Measurements from ENCODE around the gene STMP1. TPM values are rescaled to one million over a fixed set of nuclear protein-coding genes. Genes with fewer than 3 reads are reported as not detected.

The STMP1 gene
- total and polyA plus RNA-seq, 7 donors = 10.2 to 56.5 (median 23.8) TPM

GRCh38 chr7:135712182-135712782, 50.0 kb downstream of the STMP1 start:
- no peak for DNase-seq
- Histone ChIP-seq H3K27me3 (no peaks in the 10 kb centered on the region), H3K27ac (no peak overlapping the region), H3K4me3 (no peak overlapping the region), H3K4me1 (peaks cover 0 to 10% (median 7%) of the 10 kb centered on the region in 4 donors), H3K9me3 (no peaks in the 10 kb centered on the region), H3K36me3 (no peaks in the 10 kb centered on the region)
- WGBS, 2 donors = 73 to 80% methylated on average over 4 of the region's 4 CpGs
- TF ChIP-seq POLR2AphosphoS5 (IDR thresholded peaks at IDR 0.05) (no peak), POLR2A (IDR thresholded peaks at IDR 0.05) (no peak), EP300 (IDR thresholded peaks at IDR 0.05) (no peak)
- TF ChIP-seq, protein P1, sequence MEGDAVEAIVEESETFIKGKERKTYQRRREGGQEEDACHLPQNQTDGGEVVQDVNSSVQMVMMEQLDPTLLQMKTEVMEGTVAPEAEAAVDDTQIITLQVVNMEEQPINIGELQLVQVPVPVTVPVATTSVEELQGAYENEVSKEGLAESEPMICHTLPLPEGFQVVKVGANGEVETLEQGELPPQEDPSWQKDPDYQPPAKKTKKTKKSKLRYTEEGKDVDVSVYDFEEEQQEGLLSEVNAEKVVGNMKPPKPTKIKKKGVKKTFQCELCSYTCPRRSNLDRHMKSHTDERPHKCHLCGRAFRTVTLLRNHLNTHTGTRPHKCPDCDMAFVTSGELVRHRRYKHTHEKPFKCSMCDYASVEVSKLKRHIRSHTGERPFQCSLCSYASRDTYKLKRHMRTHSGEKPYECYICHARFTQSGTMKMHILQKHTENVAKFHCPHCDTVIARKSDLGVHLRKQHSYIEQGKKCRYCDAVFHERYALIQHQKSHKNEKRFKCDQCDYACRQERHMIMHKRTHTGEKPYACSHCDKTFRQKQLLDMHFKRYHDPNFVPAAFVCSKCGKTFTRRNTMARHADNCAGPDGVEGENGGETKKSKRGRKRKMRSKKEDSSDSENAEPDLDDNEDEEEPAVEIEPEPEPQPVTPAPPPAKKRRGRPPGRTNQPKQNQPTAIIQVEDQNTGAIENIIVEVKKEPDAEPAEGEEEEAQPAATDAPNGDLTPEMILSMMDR (IDR thresholded peaks at IDR 0.05) = no peak
- intact Hi-C loops (cut with DNase I) = no loop called here

DNA sequence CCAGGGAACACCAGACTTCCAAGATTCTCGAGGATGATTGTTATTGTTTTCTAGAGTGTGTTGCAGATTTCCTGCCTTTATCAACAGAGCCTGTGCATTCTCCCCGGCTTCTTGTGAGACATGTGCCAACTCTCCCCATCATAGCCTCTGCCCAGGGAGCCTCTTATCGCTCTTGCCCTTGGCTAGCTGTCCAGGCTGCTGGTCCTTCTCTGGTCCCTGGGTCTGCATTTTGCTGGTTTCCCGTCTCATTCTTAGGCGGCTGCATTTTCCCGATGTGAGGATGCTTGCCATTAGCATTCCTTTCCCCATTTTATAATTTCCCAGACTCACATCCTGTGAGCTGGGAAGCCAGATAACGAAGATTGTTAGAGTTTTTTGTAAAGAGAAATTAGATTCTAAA, 50.5 kb downstream of the STMP1 start:
- intact Hi-C loops (cut with DNase I) = no loop called here
- DNase-seq = no peak
- Histone ChIP-seq H3K27me3 (no peaks in the 10 kb centered on the region), H3K4me3 (no peak overlapping the region), H3K9me3 (no peaks in the 10 kb centered on the region), H3K27ac (no peak overlapping the region), H3K4me1 (peaks cover 0 to 11% (median 7%) of the 10 kb centered on the region in 4 donors), H3K36me3 (no peaks in the 10 kb centered on the region)
- WGBS, 2 donors = 67 to 73% methylated on average over 7 of the region's 7 CpGs
- TF ChIP-seq POLR2A (IDR thresholded peaks at IDR 0.05) (no peak), POLR2AphosphoS5 (IDR thresholded peaks at IDR 0.05) (no peak), EP300 (IDR thresholded peaks at IDR 0.05) (no peak)
- TF ChIP-seq, protein P1 (IDR thresholded peaks at IDR 0.05) = no peak

GRCh38 chr7:135713836-135714470, 51.6 kb downstream of the STMP1 start:
- Histone ChIP-seq H3K36me3 (no peaks in the 10 kb centered on the region), H3K4me3 (no peak overlapping the region), H3K27me3 (no peaks in the 10 kb centered on the region), H3K27ac (no peak overlapping the region), H3K4me1 (peaks cover 0 to 11% (median 7%) of the 10 kb centered on the region in 4 donors), H3K9me3 (no peaks in the 10 kb centered on the region)
- WGBS, 2 donors = 77 to 84% methylated on average over 4 of the region's 4 CpGs
- intact Hi-C loops (cut with DNase I) = no loop called here
- TF ChIP-seq POLR2A (IDR thresholded peaks at IDR 0.05) (no peak), EP300 (IDR thresholded peaks at IDR 0.05) (no peak), POLR2AphosphoS5 (IDR thresholded peaks at IDR 0.05) (no peak)
- TF ChIP-seq, protein P1 (IDR thresholded peaks at IDR 0.05) = no peak
- DNase-seq = no peak

GRCh38 chr7:135714534-135715009, 52.3 kb downstream of the STMP1 start:
- no peaks in the 10 kb centered on the region for H3K27me3 ChIP-seq
- no peak for DNase-seq
- no peak for TF ChIP-seq EP300 (IDR thresholded peaks at IDR 0.05)
- no peak for TF ChIP-seq POLR2AphosphoS5 (IDR thresholded peaks at IDR 0.05)
- TF ChIP-seq, protein P1 (IDR thresholded peaks at IDR 0.05) = no peak
- TF ChIP-seq POLR2A (IDR thresholded peaks at IDR 0.05) = no peak
- no peaks in the 10 kb centered on the region for H3K9me3 ChIP-seq
- intact Hi-C loops (cut with DNase I) = no loop called here
- no peak overlapping the region for H3K27ac ChIP-seq
- no peak overlapping the region for H3K4me3 ChIP-seq
- no peaks in the 10 kb centered on the region for H3K36me3 ChIP-seq
- WGBS, 2 donors = 89 to 91% methylated on average over 20 of the region's 20 CpGs
- H3K4me1 ChIP-seq = peaks cover 0 to 11% (median 7%) of the 10 kb centered on the region in 4 donors

All from sigmoid colon (tissue), 7 donors.